Body of pancreas (tissue), 4 donors: Measurements from ENCODE around the gene HRH3. TPM values are rescaled to one million over a fixed set of nuclear protein-coding genes. Genes with fewer than 3 reads are reported as not detected.

Experiments used
- ATAC-seq: fragments of 150-250 bp; one replicate; pipeline ENCODE4 v1.9.1; 2016
- DNase-seq, 4 donors: peaks; one replicate each; pipeline ENCODE4 v3.0.0-alpha.2; 2019
- H3K27ac ChIP-seq, 4 donors: fragments of 200-600 bp; sonication (generic); 1 replicate in 3 of 4; 2 replicates in 1 of 4; pipeline versions ENCODE4 v1.5.1 to v1.6.1; 2016 to 2019; ENCODE audit warnings: mild to moderate bottlenecking in 1 of 4, mixed read lengths in 1 of 4, moderate library complexity in 1 of 4
- H3K27me3 ChIP-seq, 2 donors: fragments of 200-600 bp; sonication (generic); one replicate each; pipeline ENCODE4 v1.6.0; 2016; ENCODE audit warnings: mild to moderate bottlenecking in 1 of 2
- H3K36me3 ChIP-seq, 2 donors: fragments of 200-600 bp; sonication (generic); replicated peaks in 1 of 2; 2 replicates each; pipeline ENCODE4 v1.5.1; 2016; ENCODE audit warnings: low read depth in 2 of 2; ENCODE audit not compliant: insufficient read depth in 1 of 2
- H3K4me1 ChIP-seq: fragments of 200-600 bp; sonication (generic); one replicate; pipeline ENCODE4 v1.6.0; 2016
- H3K4me3 ChIP-seq, 2 donors: fragments of 200-600 bp; sonication (generic); 1 replicate in 1 of 2; 2 replicates in 1 of 2; pipeline ENCODE4 v1.5.1; 2016 to 2019
- H3K9me3 ChIP-seq, 3 donors: fragments of 200-600 bp; sonication (generic); 1 replicate in 2 of 3; 2 replicates in 1 of 3; pipeline ENCODE4 v1.5.1; 2016
- POLR2A ChIP-seq, 3 donors: fragments of 450-650 bp; IDR thresholded peaks; one replicate each; pipeline ENCODE4 v1.6.1; 2016; ENCODE audit warnings: antibody characterized with exemption in 3 of 3, mild to moderate bottlenecking in 2 of 3
- WGBS, 2 donors: methylation state at CpG; one replicate each; pipeline ENCODE4 v1.1.5; 2017; 5-methylcytosine and 5-hydroxymethylcytosine counted together
- intact Hi-C: fragments of 100-400 bp; cut with DNase I; formaldehyde crosslinking; loops from one replicate; pipeline ENCODE4 v1.15.1; 2023
- total RNA-seq, 2 donors: library from RNA; depleted of rRNA; stranded (reverse); fragments of >200 nt; gene quantifications; one replicate each; pipeline ENCODE4 v1.1.0, GENCODE V29; 2016
- TF ChIP-seq, protein P1 (sequence below), 7 experiments: fragments of 450-650 bp in 4 of 7; fragments of 200-600 bp in 3 of 7; sonication (generic) in 3 of 7; IDR thresholded peaks; one replicate each; pipeline ENCODE4 v1.5.1; 2016 to 2019; ENCODE audit warnings: antibody characterized with exemption in 7 of 7

HRH3 gene
- total RNA-seq, 2 donors from 2014 or later, result 0.33 TPM; not detected in 1

GRCh38 chr20:62236766-62237513 is 16.9 kb upstream of the HRH3 start:
- Histone ChIP-seq H3K27ac (peak overlapping the region in 1 of 4 donors; percentile 80), H3K4me3 (no peak overlapping the region), H3K4me1 (peaks cover 48% of the 10 kb centered on the region), H3K36me3 (no peaks in the 10 kb centered on the region), H3K9me3 (no peaks in the 10 kb centered on the region), H3K27me3 (no peaks in the 10 kb centered on the region)
- 60 to 65% methylated on average over 17 to 26 of the region's 28 CpGs for WGBS, 2 donors
- ATAC-seq, result no peak
- TF ChIP-seq, protein P1, sequence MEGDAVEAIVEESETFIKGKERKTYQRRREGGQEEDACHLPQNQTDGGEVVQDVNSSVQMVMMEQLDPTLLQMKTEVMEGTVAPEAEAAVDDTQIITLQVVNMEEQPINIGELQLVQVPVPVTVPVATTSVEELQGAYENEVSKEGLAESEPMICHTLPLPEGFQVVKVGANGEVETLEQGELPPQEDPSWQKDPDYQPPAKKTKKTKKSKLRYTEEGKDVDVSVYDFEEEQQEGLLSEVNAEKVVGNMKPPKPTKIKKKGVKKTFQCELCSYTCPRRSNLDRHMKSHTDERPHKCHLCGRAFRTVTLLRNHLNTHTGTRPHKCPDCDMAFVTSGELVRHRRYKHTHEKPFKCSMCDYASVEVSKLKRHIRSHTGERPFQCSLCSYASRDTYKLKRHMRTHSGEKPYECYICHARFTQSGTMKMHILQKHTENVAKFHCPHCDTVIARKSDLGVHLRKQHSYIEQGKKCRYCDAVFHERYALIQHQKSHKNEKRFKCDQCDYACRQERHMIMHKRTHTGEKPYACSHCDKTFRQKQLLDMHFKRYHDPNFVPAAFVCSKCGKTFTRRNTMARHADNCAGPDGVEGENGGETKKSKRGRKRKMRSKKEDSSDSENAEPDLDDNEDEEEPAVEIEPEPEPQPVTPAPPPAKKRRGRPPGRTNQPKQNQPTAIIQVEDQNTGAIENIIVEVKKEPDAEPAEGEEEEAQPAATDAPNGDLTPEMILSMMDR (IDR thresholded peaks at IDR 0.05), result no peak
- TF ChIP-seq POLR2A (IDR thresholded peaks at IDR 0.05), result no peak
- intact Hi-C loops, result no loop called here
- DNase-seq, result no peak

DNA sequence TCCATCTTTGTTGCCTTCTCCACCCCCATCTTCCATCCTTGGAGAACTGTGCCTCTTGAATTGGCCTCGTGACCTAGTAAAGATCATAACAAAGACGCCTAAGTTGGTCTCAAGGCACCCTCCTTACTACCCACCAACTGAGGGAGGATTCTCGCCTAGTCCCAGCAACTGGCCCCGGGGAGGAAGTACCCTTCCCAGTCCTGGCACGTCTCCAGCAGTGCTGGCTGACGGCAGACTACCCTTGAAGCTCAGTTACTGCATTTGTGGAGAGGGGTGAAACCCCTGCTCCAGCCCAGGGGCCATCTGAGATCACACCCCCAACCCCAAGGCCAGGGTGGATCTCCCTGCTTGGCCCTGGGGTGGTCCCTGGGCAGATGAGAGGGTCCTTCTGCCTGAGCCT is 16.1 kb upstream of the HRH3 start:
- TF ChIP-seq, protein P1 (IDR thresholded peaks at IDR 0.05), result no peak
- no peak for TF ChIP-seq POLR2A (IDR thresholded peaks at IDR 0.05)
- H3K4me3 ChIP-seq, result no peak overlapping the region
- 49 to 60% methylated on average over 4 to 6 of the region's 6 CpGs for WGBS, 2 donors
- H3K27ac ChIP-seq, result no peak overlapping the region
- no peaks in the 10 kb centered on the region for H3K27me3 ChIP-seq
- H3K36me3 ChIP-seq, result no peaks in the 10 kb centered on the region
- no peaks in the 10 kb centered on the region for H3K9me3 ChIP-seq
- DNase-seq, result no peak
- H3K4me1 ChIP-seq, result peaks cover 40% of the 10 kb centered on the region
- intact Hi-C loops, result no loop called here
- no peak for ATAC-seq

- H3K4me1 ChIP-seq, result peaks cover 36% of the 10 kb centered on the region
- no peak overlapping the region for H3K4me3 ChIP-seq
- H3K27ac ChIP-seq, result no peak overlapping the region
- no peak for ATAC-seq
- no peaks in the 10 kb centered on the region for H3K36me3 ChIP-seq
- TF ChIP-seq, protein P1 (IDR thresholded peaks at IDR 0.05), result no peak
- TF ChIP-seq POLR2A (IDR thresholded peaks at IDR 0.05), result no peak
- whole genome bisulfite sequencing, 2 donors, result 89 to 93% methylated on average over 2 to 9 of the region's 9 CpGs
- H3K9me3 ChIP-seq, result no peaks in the 10 kb centered on the region
- intact Hi-C loops, result no loop called here
- no peaks in the 10 kb centered on the region for H3K27me3 ChIP-seq
- DNase-seq, result no peak
Observed at GRCh38 chr20:62235777-62236157, 15.7 kb upstream of the HRH3 start.

DNA sequence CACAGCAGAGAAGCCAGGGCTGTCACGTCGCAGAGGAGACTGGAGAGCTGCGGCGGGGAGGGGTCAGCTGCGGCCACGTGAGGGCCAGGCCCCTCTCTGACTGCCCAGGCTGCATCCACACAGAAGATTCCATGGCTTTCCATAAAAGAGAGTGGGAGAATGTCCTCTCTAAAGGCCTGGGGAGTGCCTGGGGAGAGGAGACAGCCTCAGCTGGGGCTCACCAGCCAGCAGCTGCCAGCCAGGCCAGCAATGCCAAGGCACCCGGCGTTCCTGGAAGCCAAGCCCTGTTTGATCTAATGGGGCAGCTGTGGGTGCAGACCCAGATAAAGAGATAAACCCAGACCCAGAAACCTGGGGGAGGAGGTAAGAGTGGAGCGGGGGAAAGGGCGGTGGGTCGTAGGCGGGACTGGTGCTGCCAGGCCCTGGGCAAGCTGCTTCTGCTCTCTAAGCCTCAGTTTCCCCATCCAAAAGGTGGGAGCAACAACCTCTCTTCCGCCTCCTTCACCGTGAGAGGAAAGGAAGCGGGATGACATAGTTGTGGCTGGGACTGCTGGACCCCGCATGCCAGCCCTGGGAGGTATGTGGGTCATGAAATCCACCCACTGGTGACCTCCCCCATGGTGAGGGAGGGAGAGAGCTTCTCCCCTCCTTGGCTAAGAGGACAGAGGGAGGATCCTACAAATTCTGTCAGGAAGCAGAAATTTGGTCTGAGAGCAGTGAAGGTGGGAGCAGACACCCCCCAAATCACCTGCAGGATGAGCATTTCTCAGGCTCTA is 15.1 kb upstream of the HRH3 start:
- intact Hi-C loops, result no loop called here
- peak overlapping the region in 1 of 4 donors; percentile 30 for H3K27ac ChIP-seq

More for the DNA sequence above, 15.1 kb upstream of the HRH3 start:
- H3K27me3 ChIP-seq, result no peaks in the 10 kb centered on the region
- peaks cover 30% of the 10 kb centered on the region for H3K4me1 ChIP-seq
- no peak overlapping the region for H3K4me3 ChIP-seq
- no peaks in the 10 kb centered on the region for H3K9me3 ChIP-seq
- H3K36me3 ChIP-seq, result no peaks in the 10 kb centered on the region
- TF ChIP-seq, protein P1 (IDR thresholded peaks at IDR 0.05), result no peak
- no peak for TF ChIP-seq POLR2A (IDR thresholded peaks at IDR 0.05)
- ATAC-seq (no peak), DNase-seq (peak in 3 of 4 donors; percentile 46 to 77 (median 76))
- WGBS, 2 donors, result 64 to 66% methylated on average over 16 of the region's 16 CpGs
